Measurements from ENCODE around the gene PCDHGB6.
"Not testable (repeated sequence)": the region's sequence is repeated elsewhere in the genome, so short reads cannot be mapped to it uniquely, and the experiment has no call there.

The PCDHGB6 gene

GRCh38 chr5:141419074-141419880 lies 11.5 kb downstream of the PCDHGB6 start:
- no peak for DNase-seq (ENCODE audit: low spot score)

- DNase-seq (ENCODE audit: low spot score) = peak; percentile 81
Measured at GRCh38 chr5:141420855-141421488, 13.2 kb downstream of the PCDHGB6 start, which contains the start of gene PCDHGA11. PCDHGA11 (plus strand) TSS chr5:141421051; CDS start chr5:141421228, 177 bp downstream.

- DNase-seq (ENCODE audit: low spot score) = peak; percentile 32
Measured at GRCh38 chr5:141421489-141421855, 13.7 kb downstream of the PCDHGB6 start.

- no peak for DNase-seq (ENCODE audit: low spot score)
Measured at GRCh38 chr5:141422742-141423291, 15.0 kb downstream of the PCDHGB6 start.

GRCh38 chr5:141427783-141428426 lies 20.1 kb downstream of the PCDHGB6 start:
- no peak for DNase-seq (ENCODE audit: low spot score)

- DNase-seq (ENCODE audit: low spot score) = peak; percentile 92
Measured at GRCh38 chr5:141430332-141431113, 22.7 kb downstream of the PCDHGB6 start, which contains the start of gene PCDHGA12. PCDHGA12 (plus strand) TSS chr5:141430507; CDS start chr5:141430760, 253 bp downstream.

- DNase-seq (ENCODE audit: low spot score) = no peak
Measured at GRCh38 chr5:141431286-141431685, 23.5 kb downstream of the PCDHGB6 start.

- not testable (repeated sequence) for DNase-seq (ENCODE audit: low spot score)
Measured at GRCh38 chr5:141432308-141432707, 24.5 kb downstream of the PCDHGB6 start.

- DNase-seq (ENCODE audit: low spot score) = not testable (repeated sequence)
Measured at GRCh38 chr5:141432726-141433125, 24.9 kb downstream of the PCDHGB6 start.

GRCh38 chr5:141434006-141434405 lies 26.2 kb downstream of the PCDHGB6 start:
- DNase-seq (ENCODE audit: low spot score) = no peak

GRCh38 chr5:141437221-141437620 lies 29.4 kb downstream of the PCDHGB6 start:
- peak; percentile 44 for DNase-seq (ENCODE audit: low spot score)

- no peak for DNase-seq (ENCODE audit: low spot score)
Measured at GRCh38 chr5:141439411-141440141, 31.8 kb downstream of the PCDHGB6 start.

- DNase-seq (ENCODE audit: low spot score) = no peak
Measured at GRCh38 chr5:141440341-141440740, 32.5 kb downstream of the PCDHGB6 start.

GRCh38 chr5:141441571-141442170 lies 33.9 kb downstream of the PCDHGB6 start:
- no peak for DNase-seq (ENCODE audit: low spot score)
